HCT116 (cell line): ENCODE results near the gene UMAD1. TPM values are rescaled to one million over a fixed set of nuclear protein-coding genes. Genes with fewer than 3 reads are reported as not detected.

Experiments
- ATAC-seq: fragments of 200-7000 bp; cut with Tn5 transposase; 2 replicates; pipeline ENCODE4 v1.9.1; 2020; ENCODE audit warnings: mild to moderate bottlenecking, moderate library complexity
- BruUV-seq: library from RNA; stranded (reverse); fragments of 400-500 nt; replicated peaks from 2 replicates; lab custom pipeline; 2021; lab: Mats Ljungman, UMichigan
- CTCF ChIA-PET: fragments of 300-600 bp; sonication (Branson Sonifier 250); formaldehyde crosslinking; loops from one replicate; lab custom pipeline; 2021; ENCODE audit warnings: antibody characterized with exemption; lab: Charles Lee
- POLR2A ChIA-PET: fragments of 300-600, 350-600 bp; sonication (Branson Sonifier 250); formaldehyde crosslinking; loops from one replicate; lab custom pipeline; 2021; ENCODE audit warnings: antibody characterized with exemption; lab: Charles Lee
- RAD21 ChIA-PET, 2 experiments: fragments of 300-600 bp; sonication (Branson Sonifier 250); formaldehyde crosslinking; loops; one replicate each; lab custom pipeline; 2023; ENCODE audit warnings: low total read pairs in 2 of 2; ENCODE audit not compliant: uncharacterized antibody in 2 of 2, unreplicated experiment in 2 of 2, low non-redundant PET in 1 of 2; lab: Charles Lee
- DNase-seq: peaks from one replicate; pipeline ENCODE4 v3.0.0-alpha.2; 2010; ENCODE audit warnings: low read depth, low spot score
- H2AFZ ChIP-seq: fragments of 200-600 bp; shearing (Covaris generic), sonication (generic); 2 replicates; pipeline ENCODE4 v1.6.1; 2017; ENCODE audit warnings: low read depth, mixed run types, mixed read lengths, antibody characterized with exemption, low read length; ENCODE audit not compliant: poor library complexity, severe bottlenecking
- H3K27ac ChIP-seq: 2 replicates; pipeline ENCODE4 v1.5.1; 2012; ENCODE audit warnings: low read depth, low read length
- H3K27me3 ChIP-seq: fragments of 200-600 bp; sonication (generic); 2 replicates; pipeline ENCODE4 v1.6.1; 2016; ENCODE audit warnings: mixed run types, low read length, mixed read lengths; ENCODE audit not compliant: insufficient read depth
- H3K36me3 ChIP-seq, 2 experiments: fragments of 200-500 bp in 1 of 2; fragments of 200-600 bp in 1 of 2; sonication (Bioruptor generic) in 1 of 2; sonication (generic) in 1 of 2; 2 replicates each; pipeline versions ENCODE4 v1.5.1 to v1.6.1; 2014 to 2016; ENCODE audit warnings: low read length in 2 of 2, inconsistent platforms in 1 of 2, mixed read lengths in 1 of 2, mixed run types in 1 of 2; ENCODE audit not compliant: insufficient read depth in 2 of 2, control insufficient read depth in 1 of 2
- H3K4me1 ChIP-seq, 2 experiments: fragments of 200-600 bp in 1 of 2; sonication (generic) in 1 of 2; 2 replicates each; pipeline versions ENCODE4 v1.5.1 to v1.6.1; 2012 to 2017; ENCODE audit warnings: low read length in 2 of 2, inconsistent platforms in 1 of 2, mild to moderate bottlenecking in 1 of 2, mixed read lengths in 1 of 2, mixed run types in 1 of 2, moderate library complexity in 1 of 2; ENCODE audit not compliant: insufficient read depth in 2 of 2, control insufficient read depth in 1 of 2
- H3K4me2 ChIP-seq: fragments of 200-600 bp; sonication (generic); 2 replicates; pipeline ENCODE4 v1.6.1; 2017; ENCODE audit warnings: mixed run types, low read length, mixed read lengths
- H3K4me3 ChIP-seq, 2 experiments: fragments of 200-600 bp in 1 of 2; sonication (generic) in 1 of 2; replicated peaks in 1 of 2; 2 replicates each; pipeline ENCODE4 v1.5.1; 2011 to 2016; ENCODE audit warnings: low read length in 2 of 2, control low read depth in 1 of 2, low read depth in 1 of 2, mild to moderate bottlenecking in 1 of 2, mixed read lengths in 1 of 2, mixed run types in 1 of 2
- H3K79me2 ChIP-seq: fragments of 200-600 bp; sonication (generic); 2 replicates; pipeline ENCODE4 v1.6.1; 2017; ENCODE audit warnings: mild to moderate bottlenecking, mixed run types, low read length, moderate library complexity, mixed read lengths; ENCODE audit not compliant: insufficient read depth
- H3K9ac ChIP-seq: fragments of 200-600 bp; sonication (generic); 2 replicates; pipeline ENCODE4 v1.6.1; 2016; ENCODE audit warnings: low read length, mixed read lengths
- H3K9me2 ChIP-seq: fragments of 200-600 bp; sonication (generic), shearing (Covaris generic); 2 replicates; pipeline ENCODE4 v1.6.1; 2017; ENCODE audit warnings: mixed run types, mild to moderate bottlenecking, moderate library complexity; ENCODE audit not compliant: insufficient read depth
- H3K9me3 ChIP-seq, 2 experiments: fragments of 200-500 bp in 1 of 2; fragments of 200-600 bp in 1 of 2; sonication (Bioruptor generic) in 1 of 2; sonication (generic) in 1 of 2; 2 replicates each; pipeline ENCODE4 v1.6.1; 2014 to 2017; ENCODE audit warnings: low read length in 2 of 2, mixed read lengths in 2 of 2, inconsistent platforms in 1 of 2, low read depth in 1 of 2, mild to moderate bottlenecking in 1 of 2, mixed run types in 1 of 2, moderate library complexity in 1 of 2; ENCODE audit not compliant: control insufficient read depth in 1 of 2, insufficient read depth in 1 of 2
- H4K20me1 ChIP-seq: fragments of 200-600 bp; sonication (generic), shearing (Covaris generic); 2 replicates; pipeline ENCODE4 v1.6.1; 2017; ENCODE audit warnings: mixed run types, mild to moderate bottlenecking, moderate library complexity; ENCODE audit not compliant: insufficient read depth
- CBX3 ChIP-seq: IDR thresholded peaks from 2 replicates; pipeline ENCODE4 v1.6.1; 2012; ENCODE audit warnings: low read depth
- CEBPB ChIP-seq: IDR thresholded peaks from 2 replicates; pipeline ENCODE4 v1.6.1; 2012; ENCODE audit warnings: low read depth
- EGR1 ChIP-seq: IDR thresholded peaks from 2 replicates; pipeline ENCODE4 v1.6.1; 2012; ENCODE audit warnings: low read depth
- EZH2 ChIP-seq: fragments of 200-600 bp; sonication (generic); IDR thresholded peaks from 2 replicates; pipeline ENCODE4 v1.6.1; 2017; ENCODE audit warnings: antibody characterized with exemption, mixed run types
- EZH2phosphoT487 ChIP-seq: fragments of 200-600 bp; IDR thresholded peaks from 2 replicates; pipeline ENCODE4 v1.6.1; 2018; ENCODE audit warnings: antibody characterized with exemption, borderline replicate concordance
- FOSL1 ChIP-seq: IDR thresholded peaks from 2 replicates; pipeline ENCODE4 v1.6.1; 2012; ENCODE audit warnings: low read depth
- JUND ChIP-seq: IDR thresholded peaks from 2 replicates; pipeline ENCODE4 v1.6.1; 2012
- RAD21 ChIP-seq: IDR thresholded peaks from 2 replicates; pipeline ENCODE4 v1.6.1; 2012; ENCODE audit warnings: low read depth, mild to moderate bottlenecking
- SIN3A ChIP-seq: IDR thresholded peaks from 2 replicates; pipeline ENCODE4 v1.6.1; 2012; ENCODE audit warnings: low read depth
- SRF ChIP-seq: IDR thresholded peaks from 2 replicates; pipeline ENCODE4 v1.6.1; 2012; ENCODE audit warnings: low read depth
- YY1 ChIP-seq: IDR thresholded peaks from 2 replicates; pipeline ENCODE4 v1.6.1; 2011; ENCODE audit warnings: low read length, low read depth, moderate library complexity, mild to moderate bottlenecking; ENCODE audit not compliant: insufficient replicate concordance; ENCODE audit errors: extremely low read depth
- ZBTB33 ChIP-seq: IDR thresholded peaks from 2 replicates; pipeline ENCODE4 v1.6.1; 2011; ENCODE audit warnings: mild to moderate bottlenecking, low read length, moderate library complexity; ENCODE audit not compliant: insufficient replicate concordance; ENCODE audit errors: extremely low read depth
- ZFX ChIP-seq: fragments of 450-650 bp; IDR thresholded peaks from 2 replicates; pipeline ENCODE4 v1.6.1; 2017
- ZNF274 ChIP-seq: fragments of 200-500 bp; sonication (Bioruptor generic); IDR thresholded peaks from 2 replicates; pipeline ENCODE4 v1.6.1; 2014; ENCODE audit warnings: mild to moderate bottlenecking, low read depth, low read length, inconsistent platforms
- intact Hi-C: fragments of 100-400 bp; cut with micrococcal nuclease; formaldehyde crosslinking; loops from 2 replicates; pipeline ENCODE4 v1.10.0; 2022
- total RNA-seq: library from RNA; stranded (reverse); gene quantifications from one replicate; pipeline ENCODE4 v1.2.1, GENCODE V29; 2021; ENCODE audit not compliant: unreplicated experiment
- TF ChIP-seq, protein P1 (sequence below), 3 experiments: fragments of 200-600 bp in 1 of 3; sonication (generic) in 1 of 3; IDR thresholded peaks in 2 of 3; conservative IDR thresholded peaks in 1 of 3; 2 replicates each; pipeline ENCODE4 v1.5.1; 2012 to 2017; ENCODE audit warnings: low read depth in 2 of 3, low read length in 2 of 3, antibody characterized with exemption in 1 of 3, borderline replicate concordance in 1 of 3, control low read depth in 1 of 3, mild to moderate bottlenecking in 1 of 3, mixed read lengths in 1 of 3, mixed run types in 1 of 3, moderate library complexity in 1 of 3; ENCODE audit not compliant: insufficient read depth in 1 of 3
- TF ChIP-seq, protein P2 (sequence below): IDR thresholded peaks from 2 replicates; pipeline ENCODE4 v1.6.1; 2012

The UMAD1 gene
- total RNA-seq, 1 experiment from 2014 or later: 12.7 TPM

DNA sequence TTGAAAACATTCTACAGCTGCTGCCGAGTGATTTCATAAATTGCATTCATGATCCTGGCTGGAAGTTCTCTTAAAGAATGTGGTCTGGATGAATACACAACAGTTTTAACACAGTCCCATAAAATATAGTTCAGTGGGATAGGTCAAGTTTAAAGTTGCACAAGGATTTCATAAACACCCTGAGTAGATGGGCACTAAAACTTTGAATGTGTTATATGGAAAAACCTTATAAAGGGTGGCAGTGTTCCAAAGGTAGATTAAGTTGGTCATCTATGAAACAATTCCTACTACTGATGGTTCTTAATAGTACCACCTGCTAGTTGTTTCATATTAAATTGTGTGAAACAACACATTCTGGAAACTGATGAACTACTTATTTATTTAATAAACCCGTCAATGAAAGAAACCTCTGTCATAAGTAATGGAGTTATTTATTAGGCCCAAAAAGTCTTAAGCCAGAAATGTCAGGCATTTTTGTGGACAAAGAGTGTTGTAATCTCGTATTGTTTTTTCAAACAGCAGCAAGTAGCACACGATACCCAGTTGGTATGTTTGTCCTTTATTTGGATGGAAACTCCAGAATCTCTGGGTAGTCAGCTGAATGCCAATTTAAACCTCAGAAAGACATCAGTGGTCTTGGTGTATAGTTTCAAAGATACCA is 92.2 kb downstream of the UMAD1 start:
- no peak for ATAC-seq
- no peak for DNase-seq
- no peaks in the 10 kb centered on the region for H3K27me3 ChIP-seq
- H3K9ac ChIP-seq: no peak overlapping the region
- no peak overlapping the region for H3K27ac ChIP-seq
- ChIA-PET CTCF (no interaction called here), POLR2A (no interaction called here), RAD21 (no interaction called here)
- H4K20me1 ChIP-seq: no peaks in the 10 kb centered on the region
- H2AFZ ChIP-seq: no peak overlapping the region
- no TSS peak for BruUV-seq
- no peaks in the 10 kb centered on the region for H3K9me2 ChIP-seq
- TF ChIP-seq RAD21 (no peak), CBX3 (no peak), JUND (no peak), EZH2 (no peak), ZFX (no peak), EZH2phosphoT487 (no peak), ZNF274 (no peak), YY1 (no peak), EGR1 (no peak), SRF (no peak), CEBPB (no peak), SIN3A (no peak), FOSL1 (no peak), ZBTB33 (no peak)
- TF ChIP-seq, protein P1, sequence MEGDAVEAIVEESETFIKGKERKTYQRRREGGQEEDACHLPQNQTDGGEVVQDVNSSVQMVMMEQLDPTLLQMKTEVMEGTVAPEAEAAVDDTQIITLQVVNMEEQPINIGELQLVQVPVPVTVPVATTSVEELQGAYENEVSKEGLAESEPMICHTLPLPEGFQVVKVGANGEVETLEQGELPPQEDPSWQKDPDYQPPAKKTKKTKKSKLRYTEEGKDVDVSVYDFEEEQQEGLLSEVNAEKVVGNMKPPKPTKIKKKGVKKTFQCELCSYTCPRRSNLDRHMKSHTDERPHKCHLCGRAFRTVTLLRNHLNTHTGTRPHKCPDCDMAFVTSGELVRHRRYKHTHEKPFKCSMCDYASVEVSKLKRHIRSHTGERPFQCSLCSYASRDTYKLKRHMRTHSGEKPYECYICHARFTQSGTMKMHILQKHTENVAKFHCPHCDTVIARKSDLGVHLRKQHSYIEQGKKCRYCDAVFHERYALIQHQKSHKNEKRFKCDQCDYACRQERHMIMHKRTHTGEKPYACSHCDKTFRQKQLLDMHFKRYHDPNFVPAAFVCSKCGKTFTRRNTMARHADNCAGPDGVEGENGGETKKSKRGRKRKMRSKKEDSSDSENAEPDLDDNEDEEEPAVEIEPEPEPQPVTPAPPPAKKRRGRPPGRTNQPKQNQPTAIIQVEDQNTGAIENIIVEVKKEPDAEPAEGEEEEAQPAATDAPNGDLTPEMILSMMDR (IDR thresholded peaks at IDR 0.05 in 2 of 3, conservative IDR thresholded peaks at IDR 0.05 in 1 of 3; ENCODE audit: borderline replicate concordance in 1 of 3, insufficient read depth in 1 of 3, low read depth in 2 of 3, low read length in 2 of 3): no peak
- TF ChIP-seq, protein P2, sequence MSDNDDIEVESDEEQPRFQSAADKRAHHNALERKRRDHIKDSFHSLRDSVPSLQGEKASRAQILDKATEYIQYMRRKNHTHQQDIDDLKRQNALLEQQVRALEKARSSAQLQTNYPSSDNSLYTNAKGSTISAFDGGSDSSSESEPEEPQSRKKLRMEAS: no peak
- H3K79me2 ChIP-seq: no peaks in the 10 kb centered on the region
- H3K36me3 ChIP-seq: no peaks in the 10 kb centered on the region
- no peak overlapping the region for H3K4me2 ChIP-seq
- H3K4me3 ChIP-seq: no peak overlapping the region
- 0 out of 4 replicates have a peak, but pooled peaks cover 0 to 4% of the 10 kb centered on the region in 2 experiments for H3K4me1 ChIP-seq
- intact Hi-C loops: no loop called here
- no peaks in the 10 kb centered on the region for H3K9me3 ChIP-seq
